ENCODE measurements around the gene CCDC24. TPM values are rescaled to one million over a fixed set of nuclear protein-coding genes. Genes with fewer than 3 reads are reported as not detected.

CCDC24 gene
- total RNA-seq, 2 donors from 2014 or later: 4.5 to 24.0 TPM

DNA sequence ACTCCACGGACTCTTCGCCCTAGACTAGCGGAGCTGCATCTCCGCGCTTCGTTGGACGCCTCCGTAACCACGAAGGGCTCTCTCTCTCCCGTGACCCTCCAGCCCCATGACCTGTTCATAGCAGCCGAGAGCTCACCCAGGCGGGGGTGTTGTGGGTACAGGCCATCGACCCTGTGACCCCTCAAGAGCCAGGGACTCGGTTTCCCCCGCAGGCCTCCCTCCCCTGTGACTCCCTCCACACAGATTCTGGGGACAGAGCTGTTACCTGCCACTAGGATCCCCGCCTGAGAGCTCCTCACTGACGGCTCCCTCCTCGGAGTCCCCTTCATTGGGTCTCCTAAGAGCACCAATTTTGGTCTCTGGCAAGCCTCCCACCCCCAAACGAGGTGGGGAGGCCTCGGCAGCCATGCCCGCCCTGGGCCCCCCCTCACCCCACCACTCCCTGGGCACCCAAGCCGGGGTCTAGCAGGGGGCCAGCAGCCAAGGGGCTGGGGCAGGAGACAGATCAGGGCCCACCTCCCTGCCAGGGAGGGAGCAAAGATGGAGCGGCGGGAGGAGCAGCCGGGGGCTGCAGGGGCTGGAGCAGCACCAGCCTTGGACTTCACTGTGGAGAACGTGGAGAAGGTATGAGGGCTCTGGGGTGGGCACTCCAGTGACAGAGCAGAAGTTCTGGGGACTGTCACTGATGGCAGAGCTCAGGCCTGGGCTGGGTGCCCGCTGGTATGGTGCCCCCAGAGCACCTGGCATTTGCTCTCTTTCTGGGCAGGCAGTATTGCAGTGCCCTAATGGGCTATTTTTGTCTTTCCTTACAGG lies 44.1 kb upstream of the CCDC24 start:
- DNase-seq (ENCODE audit: low spot score): no peak
- ATAC-seq (ENCODE audit: insufficient number of reproducible peaks, low FRiP score, low read depth): no peak

DNA sequence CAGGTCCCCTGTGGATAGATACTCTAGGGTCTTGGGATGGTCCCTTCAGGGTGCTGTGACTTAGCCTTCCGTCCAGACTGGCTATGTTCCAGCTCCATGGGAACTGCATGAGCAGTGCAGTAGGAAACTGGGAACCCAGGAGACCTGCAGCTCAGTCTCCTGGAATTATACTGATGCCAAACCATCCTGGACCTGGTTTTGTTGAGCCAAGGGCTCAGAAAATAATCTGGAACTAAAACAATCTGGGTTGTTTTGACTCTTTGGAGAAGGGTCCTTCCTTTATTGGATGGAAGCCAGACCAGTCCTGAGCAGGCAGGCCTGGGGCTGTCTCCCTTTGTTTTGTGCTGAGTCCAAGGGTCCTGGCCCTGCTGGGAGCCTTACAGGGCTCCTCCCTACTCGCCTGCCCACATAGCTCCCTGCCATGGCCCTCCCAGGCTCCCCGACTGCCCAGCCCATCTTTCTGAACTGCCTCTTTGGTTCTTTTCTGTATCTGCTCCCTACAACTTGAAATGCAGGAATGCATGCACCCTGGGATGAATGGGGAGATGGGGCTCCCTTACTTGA lies 43.4 kb upstream of the CCDC24 start:
- Histone ChIP-seq H3K27ac (no peak overlapping the region), H3K27me3 (replicated peaks; ENCODE audit: insufficient read depth) (no peaks in the 10 kb centered on the region), H3K4me1 (ENCODE audit: control insufficient read depth in 1 of 2, low read depth in 2 of 2) (peaks cover 21 to 39% of the 10 kb centered on the region in 2 donors), H3K4me3 (peak overlapping the region; percentile 89), H3K36me3 (peaks cover 7% of the 10 kb centered on the region), H3K9me3 (no peaks in the 10 kb centered on the region)
- no peak for ATAC-seq (ENCODE audit: insufficient number of reproducible peaks, low FRiP score, low read depth)
- DNase-seq (ENCODE audit: low spot score): no peak
- TF ChIP-seq CTCF (IDR thresholded peaks at IDR 0.05): no peak

More for the DNA sequence above, 44.1 kb upstream of the CCDC24 start:
- H3K36me3 ChIP-seq: peaks cover 7% of the 10 kb centered on the region
- no peaks in the 10 kb centered on the region for H3K27me3 ChIP-seq (replicated peaks; ENCODE audit: insufficient read depth)
- peaks cover 21 to 39% of the 10 kb centered on the region in 2 donors for H3K4me1 ChIP-seq (ENCODE audit: control insufficient read depth in 1 of 2, low read depth in 2 of 2)
- no peak for TF ChIP-seq CTCF (IDR thresholded peaks at IDR 0.05)
- no peaks in the 10 kb centered on the region for H3K9me3 ChIP-seq
- H3K27ac ChIP-seq: peak overlapping the region; percentile 93 to 98
- peak overlapping the region; percentile 89 for H3K4me3 ChIP-seq

GRCh38 chr1:43949678-43950077 lies 41.7 kb upstream of the CCDC24 start:
- Histone ChIP-seq H3K27ac (no peak overlapping the region), H3K9me3 (no peaks in the 10 kb centered on the region), H3K27me3 (replicated peaks; ENCODE audit: insufficient read depth) (no peaks in the 10 kb centered on the region), H3K36me3 (peaks cover 7% of the 10 kb centered on the region), H3K4me3 (no peak overlapping the region), H3K4me1 (ENCODE audit: control insufficient read depth in 1 of 2, low read depth in 2 of 2) (peaks cover 21 to 35% of the 10 kb centered on the region in 2 donors)
- ATAC-seq (ENCODE audit: insufficient number of reproducible peaks, low FRiP score, low read depth) (no peak), DNase-seq (ENCODE audit: low spot score) (no peak)
- TF ChIP-seq CTCF (IDR thresholded peaks at IDR 0.05): no peak

DNA sequence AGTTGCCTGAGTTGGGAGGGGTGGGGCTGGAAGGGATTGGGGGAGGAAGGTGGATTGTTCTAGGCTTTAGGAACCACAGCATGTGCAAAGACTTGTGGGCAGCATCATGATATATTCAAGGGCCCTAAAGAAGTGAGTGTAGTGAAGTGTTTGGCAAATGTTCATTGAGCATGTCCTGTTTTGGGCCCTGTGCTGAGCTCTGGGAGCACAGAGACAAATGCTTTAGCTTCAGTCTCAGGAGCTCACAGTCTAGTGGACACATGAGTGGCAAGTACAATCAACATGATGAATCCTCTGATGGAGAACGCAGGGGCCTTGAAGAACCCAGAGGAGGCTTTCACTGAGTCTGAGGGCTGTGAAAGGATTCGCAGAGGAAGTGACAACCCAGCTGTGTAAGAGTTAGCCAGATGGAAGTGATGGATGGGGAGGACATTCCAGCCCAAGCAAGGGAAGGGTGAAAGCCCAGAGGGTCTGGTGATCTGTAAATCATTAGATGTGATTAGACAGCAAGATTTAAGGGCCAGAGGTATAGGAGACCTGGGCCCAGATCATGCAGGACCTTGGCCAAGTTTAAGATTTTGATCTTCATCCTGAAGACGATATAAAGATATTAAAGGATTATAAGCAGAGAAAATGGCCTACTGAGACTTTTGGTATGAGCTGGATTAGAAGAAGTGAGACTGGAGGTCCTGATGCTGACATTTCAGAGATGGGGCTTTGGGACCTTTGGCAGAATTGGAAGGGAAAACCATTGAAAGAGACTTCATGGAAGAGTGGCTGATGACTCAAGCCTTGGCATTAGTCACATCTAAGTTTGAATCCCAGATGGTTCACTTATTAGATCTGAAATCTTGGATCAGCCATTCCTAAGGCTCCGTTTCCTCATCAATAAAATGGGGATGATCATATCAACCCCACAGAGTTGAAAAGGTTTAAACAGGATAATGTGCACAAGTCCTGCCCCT lies 40.1 kb upstream of the CCDC24 start:
- Histone ChIP-seq H3K36me3 (peaks cover 7% of the 10 kb centered on the region), H3K4me3 (no peak overlapping the region), H3K4me1 (ENCODE audit: control insufficient read depth in 1 of 2, low read depth in 2 of 2) (peaks cover 16 to 19% of the 10 kb centered on the region in 2 donors), H3K9me3 (no peaks in the 10 kb centered on the region), H3K27me3 (replicated peaks; ENCODE audit: insufficient read depth) (no peaks in the 10 kb centered on the region), H3K27ac (no peak overlapping the region)
- DNase-seq (ENCODE audit: low spot score) (no peak), ATAC-seq (ENCODE audit: insufficient number of reproducible peaks, low FRiP score, low read depth) (no peak)
- no peak for TF ChIP-seq CTCF (IDR thresholded peaks at IDR 0.05)

Measured in thoracic aorta (tissue), 2 donors.